Measurements from ENCODE around the gene NKAIN4. TPM values are rescaled to one million over a fixed set of nuclear protein-coding genes. Genes with fewer than 3 reads are reported as not detected.

NKAIN4 gene
- total and polyA plus RNA-seq, 7 experiments from 2014 or later, result not detected

DNA sequence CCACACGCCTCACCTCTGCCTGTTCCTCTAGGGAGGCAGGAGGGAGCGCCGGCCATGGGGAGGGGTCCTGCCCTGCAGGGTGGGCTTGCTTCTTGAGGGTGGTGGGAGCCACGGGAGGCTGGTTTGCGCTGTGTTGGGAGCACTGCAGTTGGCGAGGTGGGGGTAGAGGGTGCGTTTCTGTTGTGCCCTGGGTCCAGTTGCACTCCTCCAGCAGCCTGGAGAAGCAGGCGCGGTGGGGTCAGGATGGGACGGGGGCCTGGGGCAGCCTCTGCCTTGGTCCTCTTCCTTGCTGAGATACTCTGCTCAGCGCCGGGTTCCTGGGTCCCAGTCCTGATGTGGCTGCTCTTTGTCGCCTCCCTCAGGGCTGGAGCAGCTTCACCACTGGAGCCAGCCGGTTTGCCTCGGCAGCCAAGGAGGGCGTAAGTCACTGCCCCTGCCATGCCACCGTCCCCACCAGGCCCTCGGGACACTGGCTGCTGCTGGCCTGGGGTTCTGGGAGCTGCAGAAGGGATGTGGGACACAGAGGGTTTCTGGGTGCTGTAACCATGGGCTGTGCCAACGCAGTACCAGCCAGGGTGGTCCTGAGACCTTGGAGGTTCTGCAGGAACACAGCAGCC lies 26.8 kb upstream of the NKAIN4 start:
- H3K27me3 Mint-ChIP-seq, result no peaks in the 10 kb centered on the region
- H3K4me1 Mint-ChIP-seq, result peaks cover 0 to 6% (median 3%) of the 10 kb centered on the region in 7 donors
- CTCF ChIA-PET, result no interaction called here
- Histone ChIP-seq H3K4me1 (ENCODE audit: control insufficient read depth in 2 of 2, insufficient read depth in 2 of 2, low read length in 2 of 2) (no peaks in the 10 kb centered on the region), H3K4me3 (ENCODE audit: low read length) (no peak overlapping the region), H3K9me3 (ENCODE audit: control insufficient read depth in 2 of 3, low read length in 3 of 3) (no peaks in the 10 kb centered on the region), H3K27ac (ENCODE audit: low read depth, low read length) (no peak overlapping the region), H3K36me3 (ENCODE audit: control insufficient read depth in 2 of 3, insufficient read depth in 3 of 3, low read length in 3 of 3) (peaks cover 3 to 99% (median 7%) of the 10 kb centered on the region in 3 experiments), H3K27me3 (ENCODE audit: control insufficient read depth in 2 of 2, insufficient read depth in 2 of 2, low read length in 2 of 2) (no peaks in the 10 kb centered on the region)
- no peak for ATAC-seq
- H3K9me3 Mint-ChIP-seq, result no peaks in the 10 kb centered on the region
- no peak for DNase-seq
- POLR2A ChIA-PET, result interaction anchor here (0.9 kb wide), 1 partner anchor 8 kb away, joined by 4 read pairs; the partner anchor contains the start of gene ARFGAP1
- H3K4me3 Mint-ChIP-seq, result no peak overlapping the region
- no peak overlapping the region for H3K27ac Mint-ChIP-seq
- H3K36me3 Mint-ChIP-seq, result peaks cover 0 to 4% (median 3%) of the 10 kb centered on the region in 5 donors
- intact Hi-C loops (cut with micrococcal nuclease), result no loop called here

- no peak overlapping the region for H3K4me3 ChIP-seq (ENCODE audit: low read length)
- Mint-ChIP-seq H3K4me1 (peaks cover 0 to 9% (median 4%) of the 10 kb centered on the region in 7 donors), H3K36me3 (peaks cover 0 to 4% (median 3%) of the 10 kb centered on the region in 5 donors), H3K27me3 (no peaks in the 10 kb centered on the region), H3K27ac (no peak overlapping the region), H3K4me3 (no peak overlapping the region), H3K9me3 (no peaks in the 10 kb centered on the region)
- intact Hi-C loops (cut with micrococcal nuclease), result no loop called here
- no peaks in the 10 kb centered on the region for H3K4me1 ChIP-seq (ENCODE audit: control insufficient read depth in 2 of 2, insufficient read depth in 2 of 2, low read length in 2 of 2)
- no peaks in the 10 kb centered on the region for H3K9me3 ChIP-seq (ENCODE audit: control insufficient read depth in 2 of 3, low read length in 3 of 3)
- no peak overlapping the region for H3K27ac ChIP-seq (ENCODE audit: low read depth, low read length)
- no peaks in the 10 kb centered on the region for H3K27me3 ChIP-seq (ENCODE audit: control insufficient read depth in 2 of 2, insufficient read depth in 2 of 2, low read length in 2 of 2)
- CTCF ChIA-PET, result no interaction called here
- ATAC-seq, result no peak
- DNase-seq, result no peak
- H3K36me3 ChIP-seq (ENCODE audit: control insufficient read depth in 2 of 3, insufficient read depth in 3 of 3, low read length in 3 of 3), result peaks cover 3 to 99% (median 7%) of the 10 kb centered on the region in 3 experiments
- POLR2A ChIA-PET, result no interaction called here
These were observed 26.1 kb upstream of the NKAIN4 start for GRCh38 chr20:63280371-63280770.

DNA sequence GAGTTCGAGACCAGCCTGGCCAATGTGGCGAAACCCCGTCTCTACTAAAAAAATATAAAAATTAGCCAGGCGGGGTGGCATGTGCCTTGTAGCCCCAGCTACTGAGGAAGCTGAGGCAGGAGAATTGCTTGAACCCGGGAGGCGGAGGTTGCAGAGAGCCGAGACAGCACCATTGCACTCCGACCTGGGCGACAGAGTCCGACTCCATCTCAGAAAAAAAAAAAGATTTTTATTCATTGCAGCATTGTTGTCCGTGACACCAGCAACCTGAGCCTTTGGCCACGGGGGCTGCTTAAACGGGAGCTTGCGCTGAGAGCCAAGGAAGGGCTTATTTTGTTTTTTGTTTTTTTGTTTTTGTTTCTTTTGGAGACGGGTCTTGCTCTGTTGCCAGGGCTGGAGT lies 25.7 kb upstream of the NKAIN4 start:
- Histone ChIP-seq H3K9me3 (ENCODE audit: control insufficient read depth in 2 of 3, low read length in 3 of 3) (no peaks in the 10 kb centered on the region), H3K4me1 (ENCODE audit: control insufficient read depth in 2 of 2, insufficient read depth in 2 of 2, low read length in 2 of 2) (no peaks in the 10 kb centered on the region), H3K27ac (ENCODE audit: low read depth, low read length) (no peak overlapping the region), H3K4me3 (ENCODE audit: low read length) (no peak overlapping the region), H3K36me3 (ENCODE audit: control insufficient read depth in 2 of 3, insufficient read depth in 3 of 3, low read length in 3 of 3) (peaks cover 3 to 95% (median 7%) of the 10 kb centered on the region in 3 experiments), H3K27me3 (ENCODE audit: control insufficient read depth in 2 of 2, insufficient read depth in 2 of 2, low read length in 2 of 2) (no peaks in the 10 kb centered on the region)
- POLR2A ChIA-PET, result interaction anchor here (0.6 kb wide), 1 partner anchor 246 kb away, joined by 5 read pairs; no protein-coding TSS in a partner anchor
- intact Hi-C loops (cut with micrococcal nuclease), result no loop called here
- Mint-ChIP-seq H3K27ac (no peak overlapping the region), H3K9me3 (no peaks in the 10 kb centered on the region), H3K36me3 (peaks cover 0 to 4% (median 3%) of the 10 kb centered on the region in 5 donors), H3K4me3 (no peak overlapping the region), H3K4me1 (peaks cover under 1 to 12% (median 6%) of the 10 kb centered on the region in 7 donors), H3K27me3 (no peaks in the 10 kb centered on the region)
- ATAC-seq (no peak), DNase-seq (no peak)
- CTCF ChIA-PET, result no interaction called here

GRCh38 chr20:63278661-63279060 lies 24.4 kb upstream of the NKAIN4 start:
- CTCF ChIA-PET, result no interaction called here
- H3K9me3 Mint-ChIP-seq, result no peaks in the 10 kb centered on the region
- no peaks in the 10 kb centered on the region for H3K27me3 Mint-ChIP-seq
- H3K4me1 Mint-ChIP-seq, result peaks cover 9 to 22% (median 15%) of the 10 kb centered on the region in 7 donors
- ATAC-seq (no peak), DNase-seq (no peak)
- POLR2A ChIA-PET, result no interaction called here
- H3K4me3 Mint-ChIP-seq, result no peak overlapping the region
- intact Hi-C loops (cut with micrococcal nuclease), result no loop called here
- Histone ChIP-seq H3K4me3 (ENCODE audit: low read length) (no peak overlapping the region), H3K27ac (ENCODE audit: low read depth, low read length) (no peak overlapping the region), H3K36me3 (ENCODE audit: control insufficient read depth in 2 of 3, insufficient read depth in 3 of 3, low read length in 3 of 3) (peaks cover 3 to 83% (median 7%) of the 10 kb centered on the region in 3 experiments), H3K4me1 (ENCODE audit: control insufficient read depth in 2 of 2, insufficient read depth in 2 of 2, low read length in 2 of 2) (peaks cover 4 to 11% of the 10 kb centered on the region in 2 donors), H3K27me3 (ENCODE audit: control insufficient read depth in 2 of 2, insufficient read depth in 2 of 2, low read length in 2 of 2) (no peaks in the 10 kb centered on the region), H3K9me3 (ENCODE audit: control insufficient read depth in 2 of 3, low read length in 3 of 3) (no peaks in the 10 kb centered on the region)
- no peak overlapping the region for H3K27ac Mint-ChIP-seq
- H3K36me3 Mint-ChIP-seq, result peaks cover 0 to 4% (median 2%) of the 10 kb centered on the region in 5 donors

DNA sequence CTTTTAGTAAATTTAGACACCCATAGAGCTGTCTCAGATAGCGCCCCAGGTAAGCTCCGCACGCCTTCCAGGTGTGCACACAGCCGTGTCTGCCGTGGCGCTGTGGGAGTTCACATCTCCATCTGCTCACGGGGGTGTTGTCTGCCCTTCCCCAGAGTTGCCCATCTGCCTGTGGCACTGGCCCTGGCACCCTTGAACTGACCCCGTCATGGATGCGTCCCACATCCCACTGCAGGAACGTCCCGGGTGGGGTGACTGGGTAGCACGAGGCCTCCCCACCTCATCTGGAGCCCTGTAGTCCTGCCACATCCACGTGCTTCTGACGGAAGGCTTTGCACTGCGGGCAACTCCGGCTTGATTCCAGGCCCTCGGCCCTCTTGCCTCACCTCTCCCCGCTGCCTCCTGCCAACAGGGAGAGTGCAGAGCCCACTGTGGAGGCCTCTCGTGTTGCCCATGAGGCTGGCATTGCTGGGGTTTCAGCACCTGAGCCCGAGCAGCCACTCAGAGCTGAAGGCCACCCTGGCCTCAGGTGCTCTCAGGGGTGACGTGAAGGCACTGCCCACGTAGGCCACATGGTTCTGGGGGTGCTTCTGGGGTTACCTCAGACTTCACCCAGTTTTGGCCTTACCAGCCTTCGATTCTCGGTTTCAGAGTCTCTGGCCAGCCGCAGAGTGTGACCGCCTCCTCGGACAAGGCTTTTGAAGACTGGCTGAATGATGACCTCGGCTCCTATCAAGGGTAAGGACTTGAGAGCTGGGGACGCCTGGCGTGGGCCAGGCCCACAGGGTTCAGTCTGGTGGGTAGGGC lies 23.4 kb upstream of the NKAIN4 start:
- DNase-seq (no peak), ATAC-seq (no peak)
- H3K27me3 ChIP-seq (ENCODE audit: control insufficient read depth in 2 of 2, insufficient read depth in 2 of 2, low read length in 2 of 2), result no peaks in the 10 kb centered on the region
- H3K4me3 ChIP-seq (ENCODE audit: low read length), result no peak overlapping the region
- ChIA-PET CTCF (interaction anchor here (0.6 kb wide), 1 partner anchor 134 kb away, joined by 3 read pairs; no protein-coding TSS in a partner anchor), POLR2A (no interaction called here)
- H3K4me1 ChIP-seq (ENCODE audit: control insufficient read depth in 2 of 2, insufficient read depth in 2 of 2, low read length in 2 of 2), result peaks cover 10 to 15% of the 10 kb centered on the region in 2 donors
- Mint-ChIP-seq H3K27me3 (no peaks in the 10 kb centered on the region), H3K36me3 (peaks cover 0 to 4% (median 2%) of the 10 kb centered on the region in 5 donors), H3K9me3 (no peaks in the 10 kb centered on the region), H3K27ac (no peak overlapping the region), H3K4me1 (peaks cover 13 to 25% (median 20%) of the 10 kb centered on the region in 7 donors), H3K4me3 (no peak overlapping the region)
- peaks cover 3 to 74% (median 7%) of the 10 kb centered on the region in 3 experiments for H3K36me3 ChIP-seq (ENCODE audit: control insufficient read depth in 2 of 3, insufficient read depth in 3 of 3, low read length in 3 of 3)
- intact Hi-C loops (cut with micrococcal nuclease), result no loop called here
- no peaks in the 10 kb centered on the region for H3K9me3 ChIP-seq (ENCODE audit: control insufficient read depth in 2 of 3, low read length in 3 of 3)
- no peak overlapping the region for H3K27ac ChIP-seq (ENCODE audit: low read depth, low read length)

DNA sequence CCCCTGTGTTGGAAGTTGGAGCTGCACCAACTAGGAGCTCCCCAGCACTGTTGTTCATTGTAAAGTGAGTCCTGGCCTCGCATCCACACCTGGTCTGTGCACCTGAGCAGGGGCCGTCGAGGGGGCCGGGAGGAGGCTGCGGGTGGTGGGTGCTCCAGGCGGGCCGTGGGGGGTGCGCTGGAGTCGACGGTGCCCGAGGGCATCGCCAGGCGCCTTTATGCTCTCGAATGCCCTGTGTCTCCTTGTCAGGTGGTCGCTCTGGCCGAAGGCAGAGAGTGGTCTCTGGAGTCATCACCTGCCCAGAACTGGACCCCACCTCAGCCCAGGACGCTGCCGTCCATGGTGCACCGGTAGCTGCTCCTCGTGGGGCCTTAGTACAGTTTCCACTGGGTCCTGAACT lies 22.7 kb upstream of the NKAIN4 start:
- Histone ChIP-seq H3K36me3 (ENCODE audit: control insufficient read depth in 2 of 3, insufficient read depth in 3 of 3, low read length in 3 of 3) (peaks cover 3 to 66% (median 7%) of the 10 kb centered on the region in 3 experiments), H3K9me3 (ENCODE audit: control insufficient read depth in 2 of 3, low read length in 3 of 3) (no peaks in the 10 kb centered on the region), H3K4me3 (ENCODE audit: low read length) (no peak overlapping the region), H3K4me1 (ENCODE audit: control insufficient read depth in 2 of 2, insufficient read depth in 2 of 2, low read length in 2 of 2) (peaks cover 10 to 16% of the 10 kb centered on the region in 2 donors), H3K27me3 (ENCODE audit: control insufficient read depth in 2 of 2, insufficient read depth in 2 of 2, low read length in 2 of 2) (no peaks in the 10 kb centered on the region), H3K27ac (ENCODE audit: low read depth, low read length) (no peak overlapping the region)
- ATAC-seq (no peak), DNase-seq (no peak)
- Mint-ChIP-seq H3K4me1 (peaks cover 13 to 25% (median 20%) of the 10 kb centered on the region in 7 donors), H3K27me3 (no peaks in the 10 kb centered on the region), H3K36me3 (peaks cover 0 to 4% (median 2%) of the 10 kb centered on the region in 5 donors), H3K27ac (no peak overlapping the region), H3K4me3 (no peak overlapping the region), H3K9me3 (no peaks in the 10 kb centered on the region)
- intact Hi-C loops (cut with micrococcal nuclease), result no loop called here
- POLR2A ChIA-PET, result no interaction called here
- CTCF ChIA-PET, result no interaction called here
